Neural crest cell (in vitro differentiated cells): Measurements from ENCODE around the gene TSPAN11. TPM values are rescaled to one million over a fixed set of nuclear protein-coding genes. Genes with fewer than 3 reads are reported as not detected.
A peak's percentile ranks its signal among the peaks of the same experiment; 100 is the strongest.

Experiments used
- DNase-seq: peaks from one replicate; pipeline ENCODE4 v3.0.0; 2021; ENCODE audit warnings: low read depth, mixed read lengths, low spot score
- H3K27ac Mint-ChIP-seq: one replicate; pipeline ENCODE4 v1.8.0; 2021; ENCODE audit warnings: mild to moderate bottlenecking, mixed read lengths; ENCODE audit not compliant: unreplicated experiment
- H3K27me3 Mint-ChIP-seq: 2 replicates; pipeline ENCODE4 v1.8.0; 2021; ENCODE audit warnings: low read depth, mild to moderate bottlenecking, mixed read lengths
- H3K36me3 Mint-ChIP-seq: 2 replicates; pipeline ENCODE4 v1.8.0; 2021; ENCODE audit warnings: low read depth, mild to moderate bottlenecking, mixed read lengths
- H3K4me1 Mint-ChIP-seq: 2 replicates; pipeline ENCODE4 v1.8.0; 2021; ENCODE audit warnings: mixed read lengths
- H3K4me3 Mint-ChIP-seq: one replicate; pipeline ENCODE4 v1.8.0; 2021; ENCODE audit warnings: mild to moderate bottlenecking, mixed read lengths
- H3K9me3 Mint-ChIP-seq: 2 replicates; pipeline ENCODE4 v1.8.0; 2021; ENCODE audit warnings: mixed read lengths
- CTCF ChIP-seq: fragments of 200-600 bp; sonication (generic); conservative IDR thresholded peaks from 2 replicates; pipeline ENCODE4 v1.5.0; 2021; ENCODE audit warnings: antibody characterized with exemption, mild to moderate bottlenecking
- total RNA-seq: library from RNA; stranded (reverse); gene quantifications from 2 replicates; pipeline ENCODE4 v1.2.1, GENCODE V29; 2021

The TSPAN11 gene
- total RNA-seq, 1 donor from 2014 or later = 21.4 TPM

- Mint-ChIP-seq H3K9me3 (no peaks in the 10 kb centered on the region), H3K4me3 (no peak overlapping the region), H3K27me3 (no peaks in the 10 kb centered on the region), H3K36me3 (no peaks in the 10 kb centered on the region), H3K27ac (no peak overlapping the region), H3K4me1 (no peaks in the 10 kb centered on the region)
- DNase-seq = no peak
- TF ChIP-seq CTCF = no peak
Observed at GRCh38 chr12:30992381-30992780, 65.8 kb downstream of the TSPAN11 start.

- peak overlapping the region; percentile 37 for H3K27ac Mint-ChIP-seq
Observed at GRCh38 chr12:30993766-30994165, 67.2 kb downstream of the TSPAN11 start.

GRCh38 chr12:30994274-30994673 lies 67.7 kb downstream of the TSPAN11 start:
- DNase-seq = no peak
- H3K27ac Mint-ChIP-seq = no peak overlapping the region

More at GRCh38 chr12:30993766-30994165, 67.2 kb downstream of the TSPAN11 start:
- Mint-ChIP-seq H3K4me1 (no peaks in the 10 kb centered on the region), H3K36me3 (no peaks in the 10 kb centered on the region), H3K9me3 (no peaks in the 10 kb centered on the region), H3K27me3 (no peaks in the 10 kb centered on the region), H3K4me3 (no peak overlapping the region)
- DNase-seq = no peak
- TF ChIP-seq CTCF = no peak

GRCh38 chr12:30996255-30996654 lies 69.7 kb downstream of the TSPAN11 start:
- DNase-seq = no peak
- Mint-ChIP-seq H3K9me3 (no peaks in the 10 kb centered on the region), H3K36me3 (no peaks in the 10 kb centered on the region), H3K4me1 (no peaks in the 10 kb centered on the region), H3K27me3 (no peaks in the 10 kb centered on the region), H3K27ac (no peak overlapping the region), H3K4me3 (no peak overlapping the region)
- no peak for TF ChIP-seq CTCF

More at GRCh38 chr12:30994274-30994673, 67.7 kb downstream of the TSPAN11 start:
- Mint-ChIP-seq H3K36me3 (no peaks in the 10 kb centered on the region), H3K9me3 (no peaks in the 10 kb centered on the region), H3K4me3 (no peak overlapping the region), H3K27me3 (no peaks in the 10 kb centered on the region), H3K4me1 (no peaks in the 10 kb centered on the region)
- no peak for TF ChIP-seq CTCF

- Mint-ChIP-seq H3K27ac (no peak overlapping the region), H3K27me3 (no peaks in the 10 kb centered on the region), H3K36me3 (no peaks in the 10 kb centered on the region), H3K4me3 (no peak overlapping the region), H3K9me3 (no peaks in the 10 kb centered on the region), H3K4me1 (no peaks in the 10 kb centered on the region)
- TF ChIP-seq CTCF = no peak
- DNase-seq = no peak
Observed at GRCh38 chr12:30996752-30997151, 70.2 kb downstream of the TSPAN11 start.
